ENCODE measurements around the gene CFAP221. TPM values are rescaled to one million over a fixed set of nuclear protein-coding genes. Genes with fewer than 3 reads are reported as not detected.

CFAP221 gene
- total RNA-seq, 2 experiments from 2014 or later, result not detected

- DNase-seq (ENCODE audit: low spot score), result no peak
- Histone ChIP-seq H4K20me1 (ENCODE audit: insufficient read depth, low read length) (no peaks in the 10 kb centered on the region), H3K79me2 (ENCODE audit: insufficient read depth, low read depth, low read length) (no peaks in the 10 kb centered on the region), H3K9me3 (ENCODE audit: low read length) (no peaks in the 10 kb centered on the region), H2AFZ (ENCODE audit: low read length) (no peak overlapping the region), H3K36me3 (ENCODE audit: insufficient read depth, low read length) (no peaks in the 10 kb centered on the region), H3K4me2 (ENCODE audit: low read length) (no peak overlapping the region), H3K27ac (ENCODE audit: low read depth, low read length, poor library complexity, severe bottlenecking) (no peak overlapping the region), H3K9me2 (ENCODE audit: insufficient read depth, low read length) (no peaks in the 10 kb centered on the region), H3K4me3 (ENCODE audit: low read depth, low read length, poor library complexity, severe bottlenecking) (no peak overlapping the region), H3K4me1 (ENCODE audit: insufficient read depth, low read length, poor library complexity, severe bottlenecking) (peaks cover 9% of the 10 kb centered on the region)
- no peak for TF ChIP-seq EZH2phosphoT487 (IDR thresholded peaks at IDR 0.05; ENCODE audit: borderline replicate concordance, low read depth, low read length)
- TF ChIP-seq CTCF (conservative IDR thresholded peaks at IDR 0.05; ENCODE audit: low read length), result no peak
- BruUV-seq (replicated peaks), result no TSS peak
- ChIA-PET POLR2A (no interaction called here), CTCF (ENCODE audit: unreplicated experiment) (no interaction called here)
- intact Hi-C loops (cut with micrococcal nuclease; ENCODE audit: unreplicated experiment), result no loop called here
Observed at GRCh38 chr2:119671016-119671415, 126.8 kb downstream of the CFAP221 start.

GRCh38 chr2:119671752-119672151 lies 127.5 kb downstream of the CFAP221 start:
- no peak for DNase-seq (ENCODE audit: low spot score)
- intact Hi-C loops (cut with micrococcal nuclease; ENCODE audit: unreplicated experiment), result no loop called here
- BruUV-seq (replicated peaks), result no TSS peak
- Histone ChIP-seq H3K4me1 (ENCODE audit: insufficient read depth, low read length, poor library complexity, severe bottlenecking) (peaks cover 9% of the 10 kb centered on the region), H4K20me1 (ENCODE audit: insufficient read depth, low read length) (no peaks in the 10 kb centered on the region), H3K4me3 (ENCODE audit: low read depth, low read length, poor library complexity, severe bottlenecking) (no peak overlapping the region), H3K4me2 (ENCODE audit: low read length) (no peak overlapping the region), H3K36me3 (ENCODE audit: insufficient read depth, low read length) (no peaks in the 10 kb centered on the region), H3K9me3 (ENCODE audit: low read length) (no peaks in the 10 kb centered on the region), H3K9me2 (ENCODE audit: insufficient read depth, low read length) (no peaks in the 10 kb centered on the region), H2AFZ (ENCODE audit: low read length) (no peak overlapping the region), H3K79me2 (ENCODE audit: insufficient read depth, low read depth, low read length) (no peaks in the 10 kb centered on the region), H3K27ac (ENCODE audit: low read depth, low read length, poor library complexity, severe bottlenecking) (no peak overlapping the region)
- POLR2A ChIA-PET, result no interaction called here
- no peak for TF ChIP-seq CTCF (conservative IDR thresholded peaks at IDR 0.05; ENCODE audit: low read length)
- no peak for TF ChIP-seq EZH2phosphoT487 (IDR thresholded peaks at IDR 0.05; ENCODE audit: borderline replicate concordance, low read depth, low read length)
- CTCF ChIA-PET (ENCODE audit: unreplicated experiment), result interaction anchor here (0.6 kb wide), 1 partner anchor 33 kb away, joined by 3 read pairs; no protein-coding TSS in a partner anchor

- ChIA-PET POLR2A (no interaction called here), CTCF (ENCODE audit: unreplicated experiment) (interaction anchor here (0.6 kb wide), 1 partner anchor 34 kb away, joined by 3 read pairs; no protein-coding TSS in a partner anchor)
- no peak overlapping the region for H3K4me2 ChIP-seq (ENCODE audit: low read length)
- no peak overlapping the region for H2AFZ ChIP-seq (ENCODE audit: low read length)
- peaks cover 9% of the 10 kb centered on the region for H3K4me1 ChIP-seq (ENCODE audit: insufficient read depth, low read length, poor library complexity, severe bottlenecking)
- no peak overlapping the region for H3K4me3 ChIP-seq (ENCODE audit: low read depth, low read length, poor library complexity, severe bottlenecking)
- intact Hi-C loops (cut with micrococcal nuclease; ENCODE audit: unreplicated experiment), result no loop called here
- no TSS peak for BruUV-seq (replicated peaks)
- no peaks in the 10 kb centered on the region for H3K79me2 ChIP-seq (ENCODE audit: insufficient read depth, low read depth, low read length)
- no peaks in the 10 kb centered on the region for H4K20me1 ChIP-seq (ENCODE audit: insufficient read depth, low read length)
- no peaks in the 10 kb centered on the region for H3K36me3 ChIP-seq (ENCODE audit: insufficient read depth, low read length)
- H3K27ac ChIP-seq (ENCODE audit: low read depth, low read length, poor library complexity, severe bottlenecking), result no peak overlapping the region
- TF ChIP-seq EZH2phosphoT487 (IDR thresholded peaks at IDR 0.05; ENCODE audit: borderline replicate concordance, low read depth, low read length) (no peak), CTCF (conservative IDR thresholded peaks at IDR 0.05; ENCODE audit: low read length) (no peak)
- no peak for DNase-seq (ENCODE audit: low spot score)
- H3K9me2 ChIP-seq (ENCODE audit: insufficient read depth, low read length), result no peaks in the 10 kb centered on the region
- no peaks in the 10 kb centered on the region for H3K9me3 ChIP-seq (ENCODE audit: low read length)
Observed at GRCh38 chr2:119672161-119672862, 128.1 kb downstream of the CFAP221 start.
